Measurements from ENCODE around the gene ADGRG7.

- TF ChIP-seq POLR2A (IDR thresholded peaks at IDR 0.05) (no peak), CTCF (IDR thresholded peaks at IDR 0.05 in 4 of 5, conservative IDR thresholded peaks at IDR 0.05 in 1 of 5) (no peak)
These were observed 38.6 kb upstream of the ADGRG7 start for GRCh38 chr3:100570811-100571210.

Data from gastrocnemius medialis (tissue), 4 donors.